AG04449 (cell line): ENCODE data around the gene HTR6.

Experiments
- CTCF ChIA-PET: fragments of 350-600 bp; formaldehyde crosslinking; extraction: SDS; loops from one replicate; lab custom pipeline; 2021; ENCODE audit warnings: antibody characterized with exemption; lab: Yijun Ruan, JAX
- POLR2A ChIA-PET: fragments of 400-600, 350-600 bp; formaldehyde crosslinking; extraction: SDS; loops from one replicate; lab custom pipeline; 2020; ENCODE audit warnings: antibody characterized with exemption, inconsistent platforms; lab: Yijun Ruan, JAX
- DNase-seq: peaks from one replicate; pipeline ENCODE4 v3.0.0-alpha.2; 2010; ENCODE audit warnings: low read depth, low spot score
- H3K4me3 ChIP-seq: 2 replicates; pipeline ENCODE4 v1.5.1; 2011; ENCODE audit warnings: low read depth, mild to moderate bottlenecking, control low read depth, low read length
- TF ChIP-seq, protein P1 (sequence below): IDR thresholded peaks from one replicate; pipeline ENCODE4 v1.5.1; 2011; ENCODE audit warnings: mild to moderate bottlenecking, moderate library complexity, low read length, control low read depth, inconsistent platforms; ENCODE audit not compliant: insufficient read depth; ENCODE audit errors: missing control alignments

HTR6 gene

DNA sequence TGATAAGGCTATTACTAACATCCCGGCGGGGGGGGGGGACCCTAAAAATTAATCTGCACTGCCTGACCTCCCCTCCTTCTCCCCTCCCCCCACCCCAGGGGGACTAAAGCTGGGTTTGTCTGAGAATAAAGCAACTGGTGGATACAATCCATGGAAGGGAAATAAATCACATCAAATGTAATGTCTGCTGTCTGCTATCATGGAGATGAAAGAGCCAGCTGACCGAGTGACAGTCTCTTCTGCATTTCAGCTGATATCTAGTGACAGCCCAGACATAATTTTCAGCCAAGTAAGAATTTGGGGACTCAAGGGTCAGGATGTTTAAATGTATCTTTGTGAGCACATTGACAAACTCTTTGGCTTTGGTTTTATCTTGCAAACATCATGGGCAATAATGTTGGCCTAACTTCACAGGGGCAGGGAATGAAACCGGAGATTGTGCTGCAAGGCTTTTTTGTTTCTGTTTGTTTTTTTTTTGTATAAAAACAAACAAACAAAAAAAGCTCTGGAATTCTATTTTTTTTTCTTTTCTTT is 44.7 kb downstream of the HTR6 start:
- DNase-seq, result no peak
- H3K4me3 ChIP-seq, result no peak overlapping the region
- POLR2A ChIA-PET, result no interaction called here
- TF ChIP-seq, protein P1, sequence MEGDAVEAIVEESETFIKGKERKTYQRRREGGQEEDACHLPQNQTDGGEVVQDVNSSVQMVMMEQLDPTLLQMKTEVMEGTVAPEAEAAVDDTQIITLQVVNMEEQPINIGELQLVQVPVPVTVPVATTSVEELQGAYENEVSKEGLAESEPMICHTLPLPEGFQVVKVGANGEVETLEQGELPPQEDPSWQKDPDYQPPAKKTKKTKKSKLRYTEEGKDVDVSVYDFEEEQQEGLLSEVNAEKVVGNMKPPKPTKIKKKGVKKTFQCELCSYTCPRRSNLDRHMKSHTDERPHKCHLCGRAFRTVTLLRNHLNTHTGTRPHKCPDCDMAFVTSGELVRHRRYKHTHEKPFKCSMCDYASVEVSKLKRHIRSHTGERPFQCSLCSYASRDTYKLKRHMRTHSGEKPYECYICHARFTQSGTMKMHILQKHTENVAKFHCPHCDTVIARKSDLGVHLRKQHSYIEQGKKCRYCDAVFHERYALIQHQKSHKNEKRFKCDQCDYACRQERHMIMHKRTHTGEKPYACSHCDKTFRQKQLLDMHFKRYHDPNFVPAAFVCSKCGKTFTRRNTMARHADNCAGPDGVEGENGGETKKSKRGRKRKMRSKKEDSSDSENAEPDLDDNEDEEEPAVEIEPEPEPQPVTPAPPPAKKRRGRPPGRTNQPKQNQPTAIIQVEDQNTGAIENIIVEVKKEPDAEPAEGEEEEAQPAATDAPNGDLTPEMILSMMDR, result no peak
- CTCF ChIA-PET, result interaction anchor here (0.6 to 9.7 kb wide), 2 partner anchors 48 to 304 kb away, joined by 3 to 252 read pairs; partner anchors contain the start of gene HTR6

DNA sequence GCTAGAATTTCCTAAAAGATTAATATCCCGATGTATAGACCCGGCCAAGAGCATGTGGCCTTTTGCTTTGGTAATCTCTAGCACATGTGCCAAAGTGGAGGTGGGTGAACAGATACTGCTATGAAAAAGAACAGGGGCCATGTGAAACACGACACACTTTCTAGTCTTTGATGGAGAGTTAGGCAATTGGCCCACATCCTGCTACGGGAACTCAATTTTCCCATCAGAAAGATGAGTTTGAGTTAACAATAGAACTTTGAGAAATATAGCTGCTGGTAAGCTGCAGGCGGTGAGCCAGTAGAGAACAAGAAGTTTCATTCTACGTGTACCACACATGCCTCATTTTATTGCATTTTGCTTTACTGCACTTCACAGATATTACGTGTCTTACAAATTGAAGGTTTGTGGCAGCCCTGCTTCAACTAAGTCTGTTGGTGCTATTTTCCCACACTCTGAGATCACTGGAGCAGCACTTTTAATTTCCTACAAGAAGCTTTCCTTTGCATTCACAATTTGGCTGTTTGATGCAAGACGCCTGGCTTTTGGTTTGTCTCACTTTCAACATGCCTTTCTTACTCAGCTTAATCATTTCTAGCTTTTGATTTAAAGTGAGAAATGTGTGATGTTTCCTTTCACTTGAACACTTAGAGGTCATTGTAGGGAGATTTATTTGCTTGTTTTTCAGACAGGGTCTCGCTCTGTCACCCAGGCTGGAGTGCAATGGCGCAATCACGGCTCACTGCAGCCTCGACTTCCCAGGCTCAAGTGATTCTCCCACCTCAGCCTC is 46.3 kb downstream of the HTR6 start:
- TF ChIP-seq, protein P1, result no peak
- POLR2A ChIA-PET, result no interaction called here
- CTCF ChIA-PET, result interaction anchor here (0.9 to 2.1 kb wide), 3 partner anchors 7 to 141 kb away, joined by 3 to 12 read pairs (median 11); no protein-coding TSS in a partner anchor
- H3K4me3 ChIP-seq, result no peak overlapping the region
- DNase-seq, result no peak

DNA sequence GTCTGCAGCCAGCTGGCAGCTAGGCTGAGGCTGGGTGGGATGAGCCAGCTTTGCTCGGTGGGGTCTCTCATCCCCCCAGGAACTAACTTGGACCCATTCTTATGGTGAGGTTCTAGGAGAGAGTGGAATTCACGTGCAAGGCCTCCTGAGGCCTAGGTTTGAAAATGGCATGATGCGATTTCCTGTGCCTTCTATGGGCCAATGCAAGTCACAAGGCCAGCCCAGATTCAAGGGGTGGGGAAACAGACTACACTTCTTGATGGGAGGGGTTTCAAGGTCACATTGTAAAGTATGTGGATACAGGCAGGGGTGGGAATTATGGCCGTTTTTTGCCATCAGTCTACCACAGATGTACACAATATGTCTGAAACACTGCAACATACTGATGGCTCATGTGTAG is 48.3 kb downstream of the HTR6 start:
- TF ChIP-seq, protein P1, result no peak
- no peak overlapping the region for H3K4me3 ChIP-seq
- ChIA-PET POLR2A (no interaction called here), CTCF (interaction anchor here (2.1 kb wide), 1 partner anchor 9 kb away, joined by 12 read pairs; no protein-coding TSS in a partner anchor)
- no peak for DNase-seq

DNA sequence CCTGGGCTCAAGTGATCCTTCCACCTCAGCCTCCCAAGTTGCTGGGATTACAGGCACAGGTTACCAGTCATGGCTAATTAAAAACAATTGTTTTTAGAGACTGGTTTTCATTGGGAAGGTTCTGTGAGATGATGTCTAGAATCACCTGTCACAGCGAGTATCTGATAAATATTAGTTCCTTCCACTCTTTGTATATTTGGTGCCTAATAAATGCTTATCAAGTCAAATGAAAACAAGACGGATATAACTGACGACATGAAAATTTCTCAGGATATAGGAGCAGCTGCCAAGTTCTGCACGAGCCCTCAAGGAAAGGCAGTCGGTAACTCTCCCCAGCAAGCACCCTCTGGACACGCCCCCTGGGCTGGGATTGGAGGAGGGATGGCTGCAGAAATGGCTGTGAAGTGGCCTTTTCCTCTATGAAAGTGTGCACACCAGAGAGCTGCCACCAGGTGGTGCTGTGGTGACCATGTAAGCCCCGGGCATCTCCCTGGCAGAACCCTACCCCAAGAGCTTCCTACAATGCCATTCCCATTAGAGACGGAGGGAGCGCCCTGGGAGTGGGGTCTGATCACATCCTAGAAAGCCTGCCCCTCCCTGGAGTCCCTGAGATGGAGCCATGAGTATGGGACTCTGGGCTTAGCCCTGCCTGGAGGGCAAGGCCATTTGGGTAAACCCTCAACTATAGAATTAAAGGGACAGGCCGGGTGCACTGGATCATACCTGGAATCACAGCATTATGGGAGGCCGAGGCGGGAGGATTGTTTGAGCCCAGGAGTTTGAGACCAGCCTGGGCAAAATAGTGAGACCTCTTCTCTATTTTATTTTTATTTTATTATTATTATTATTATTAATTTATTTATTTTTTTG is 50.9 kb downstream of the HTR6 start:
- TF ChIP-seq, protein P1, result peak; percentile 95
- CTCF ChIA-PET, result interaction anchor here (0.6 to 4.3 kb wide), 45 partner anchors 11 to 350 kb away, joined by 3 to 116 read pairs (median 4); partner anchors contain the start of genes HTR6 and OTUD3
- POLR2A ChIA-PET, result interaction anchor here (1.1 kb wide), 1 partner anchor 166 kb away, joined by 4 read pairs; the partner anchor contains the start of gene OTUD3
- no peak overlapping the region for H3K4me3 ChIP-seq
- DNase-seq, result peak; percentile 69

DNA sequence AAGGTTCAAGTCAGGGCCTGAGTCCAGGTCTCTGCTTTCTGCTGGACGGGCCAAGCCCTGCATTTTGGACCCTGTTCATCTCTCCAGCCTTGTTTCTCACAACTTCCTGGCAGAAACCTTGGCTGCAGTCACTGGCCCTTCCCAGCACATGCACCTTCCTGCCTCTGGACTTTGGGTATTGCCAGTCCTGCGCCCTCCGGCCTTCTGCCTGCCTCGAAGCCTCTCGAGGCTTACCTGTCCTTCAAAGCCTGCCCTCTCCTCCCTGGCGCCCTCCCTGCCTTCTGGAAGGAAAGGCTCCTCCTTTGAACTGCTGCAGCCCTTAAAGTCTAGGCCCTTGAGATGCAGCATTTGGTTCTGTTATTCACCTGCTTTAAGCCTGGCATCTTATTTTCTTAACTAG is 52.8 kb downstream of the HTR6 start:
- CTCF ChIA-PET, result interaction anchor here (1.3 to 4.3 kb wide), 7 partner anchors 12 to 164 kb away, joined by 3 to 116 read pairs (median 26); partner anchors contain the start of gene OTUD3

More for the DNA sequence above, 52.8 kb downstream of the HTR6 start:
- no peak for DNase-seq
- no peak overlapping the region for H3K4me3 ChIP-seq
- TF ChIP-seq, protein P1, result no peak
- POLR2A ChIA-PET, result no interaction called here
